Tibial nerve (tissue), 4 donors: ENCODE measurements around the gene MCUR1. TPM values are rescaled to one million over a fixed set of nuclear protein-coding genes. Genes with fewer than 3 reads are reported as not detected.
A peak's percentile ranks its signal among the peaks of the same experiment; 100 is the strongest.

Experiments
- DNase-seq, 2 donors: peaks; one replicate each; pipeline ENCODE4 v3.0.0-alpha.2; 2019; ENCODE audit warnings: low spot score in 2 of 2
- H3K27ac ChIP-seq, 4 donors: fragments of 200-600 bp; sonication (generic) in 3 of 4; one replicate each; pipeline ENCODE4 v1.5.1; 2017 to 2019; ENCODE audit warnings: mild to moderate bottlenecking in 1 of 4
- H3K27me3 ChIP-seq, 2 donors: fragments of 200-600 bp; sonication (generic) in 1 of 2; one replicate each; pipeline versions ENCODE4 v1.5.1 to v1.6.0; 2017 to 2019
- H3K36me3 ChIP-seq, 3 donors: fragments of 200-600 bp; sonication (generic); one replicate each; pipeline ENCODE4 v1.5.1; 2018 to 2019
- H3K4me1 ChIP-seq, 4 donors: fragments of 200-600 bp; sonication (generic) in 3 of 4; one replicate each; pipeline ENCODE4 v1.5.1; 2017 to 2019
- H3K4me3 ChIP-seq, 4 donors: fragments of 200-600 bp; sonication (generic) in 3 of 4; one replicate each; pipeline ENCODE4 v1.5.1; 2017 to 2019; ENCODE audit warnings: mild to moderate bottlenecking in 1 of 4, moderate library complexity in 1 of 4
- H3K9me3 ChIP-seq, 4 donors: fragments of 200-600 bp; sonication (generic) in 3 of 4; one replicate each; pipeline ENCODE4 v1.5.1; 2017 to 2019
- EP300 ChIP-seq, 2 donors: sonication (generic); formaldehyde crosslinking; IDR thresholded peaks; one replicate each; pipeline ENCODE4 v1.6.1; 2017; ENCODE audit warnings: antibody characterized with exemption in 2 of 2, mild to moderate bottlenecking in 1 of 2
- POLR2A ChIP-seq, 2 donors: fragments of 450-650 bp; IDR thresholded peaks; one replicate each; pipeline ENCODE4 v1.6.1; 2017; ENCODE audit warnings: antibody characterized with exemption in 2 of 2, mild to moderate bottlenecking in 2 of 2, moderate library complexity in 2 of 2
- WGBS, 2 donors: methylation state at CpG; one replicate each; pipeline ENCODE4 v1.1.5; 2018; 5-methylcytosine and 5-hydroxymethylcytosine counted together
- total RNA-seq, 4 donors: library from RNA; depleted of rRNA; stranded (reverse); fragments of >200 nt; gene quantifications; one replicate each; pipeline ENCODE4 v1.1.0, GENCODE V29; 2016
- TF ChIP-seq, protein P1 (sequence below), 5 experiments: fragments of 200-600 bp in 3 of 5; fragments of 450-650 bp in 2 of 5; sonication (generic) in 3 of 5; IDR thresholded peaks; one replicate each; pipeline ENCODE4 v1.5.1; 2016 to 2019; ENCODE audit warnings: antibody characterized with exemption in 5 of 5, mild to moderate bottlenecking in 3 of 5, moderate library complexity in 2 of 5

Gene MCUR1
- total RNA-seq, 4 donors from 2014 or later: 7.9 to 23.7 (median 9.9) TPM

GRCh38 chr6:13764996-13765395 lies 49.4 kb downstream of the MCUR1 start:
- peaks cover 0 to 6% (median 0%) of the 10 kb centered on the region in 4 donors for H3K9me3 ChIP-seq

DNA sequence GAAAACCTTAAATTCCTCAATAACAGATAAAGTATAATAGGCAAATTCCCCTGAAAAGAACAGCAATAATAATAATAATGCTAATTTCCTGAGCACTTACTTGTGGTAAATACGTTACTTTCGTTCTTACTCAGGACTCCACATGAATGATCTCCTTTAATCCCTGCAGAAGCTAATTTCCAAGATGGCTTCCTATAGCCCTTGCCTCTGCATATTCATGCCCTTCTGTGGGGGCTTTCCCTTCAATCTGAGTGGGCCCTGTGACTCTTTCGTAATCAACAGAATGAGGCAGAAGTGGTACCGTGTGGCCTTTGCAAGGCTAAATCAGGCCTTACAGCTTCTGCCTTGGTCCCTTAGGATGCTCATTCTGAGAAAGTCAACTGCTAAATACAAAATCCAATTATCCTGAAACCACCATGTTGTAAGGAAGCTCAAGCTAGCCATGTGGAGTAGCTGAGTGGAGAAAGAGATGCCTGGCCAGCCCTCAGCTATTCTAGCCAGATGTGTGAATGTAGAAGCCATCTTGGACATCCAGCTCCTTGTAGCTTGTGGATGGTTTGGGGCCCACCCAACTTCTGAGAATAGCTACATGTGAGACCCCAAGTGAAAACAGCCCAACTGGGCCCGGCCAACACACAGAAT lies 50.5 kb downstream of the MCUR1 start:
- no peak overlapping the region for H3K4me3 ChIP-seq
- no peak for DNase-seq
- TF ChIP-seq EP300 (IDR thresholded peaks at IDR 0.05) (no peak), POLR2A (IDR thresholded peaks at IDR 0.05) (no peak)
- peaks cover 0 to 6% (median 0%) of the 10 kb centered on the region in 4 donors for H3K9me3 ChIP-seq
- peaks cover 0 to 59% (median 35%) of the 10 kb centered on the region in 4 donors for H3K4me1 ChIP-seq
- H3K27me3 ChIP-seq: no peaks in the 10 kb centered on the region
- no peak overlapping the region for H3K27ac ChIP-seq
- H3K36me3 ChIP-seq: no peaks in the 10 kb centered on the region
- 85 to 91% methylated on average over 5 of the region's 5 CpGs for WGBS, 2 donors

More at GRCh38 chr6:13764996-13765395, 49.4 kb downstream of the MCUR1 start:
- Histone ChIP-seq H3K36me3 (no peaks in the 10 kb centered on the region), H3K4me1 (peaks cover 0 to 58% (median 35%) of the 10 kb centered on the region in 4 donors), H3K27me3 (no peaks in the 10 kb centered on the region), H3K4me3 (no peak overlapping the region), H3K27ac (no peak overlapping the region)
- DNase-seq: no peak
- no peak for TF ChIP-seq EP300 (IDR thresholded peaks at IDR 0.05)
- TF ChIP-seq POLR2A (IDR thresholded peaks at IDR 0.05): no peak
- TF ChIP-seq, protein P1, sequence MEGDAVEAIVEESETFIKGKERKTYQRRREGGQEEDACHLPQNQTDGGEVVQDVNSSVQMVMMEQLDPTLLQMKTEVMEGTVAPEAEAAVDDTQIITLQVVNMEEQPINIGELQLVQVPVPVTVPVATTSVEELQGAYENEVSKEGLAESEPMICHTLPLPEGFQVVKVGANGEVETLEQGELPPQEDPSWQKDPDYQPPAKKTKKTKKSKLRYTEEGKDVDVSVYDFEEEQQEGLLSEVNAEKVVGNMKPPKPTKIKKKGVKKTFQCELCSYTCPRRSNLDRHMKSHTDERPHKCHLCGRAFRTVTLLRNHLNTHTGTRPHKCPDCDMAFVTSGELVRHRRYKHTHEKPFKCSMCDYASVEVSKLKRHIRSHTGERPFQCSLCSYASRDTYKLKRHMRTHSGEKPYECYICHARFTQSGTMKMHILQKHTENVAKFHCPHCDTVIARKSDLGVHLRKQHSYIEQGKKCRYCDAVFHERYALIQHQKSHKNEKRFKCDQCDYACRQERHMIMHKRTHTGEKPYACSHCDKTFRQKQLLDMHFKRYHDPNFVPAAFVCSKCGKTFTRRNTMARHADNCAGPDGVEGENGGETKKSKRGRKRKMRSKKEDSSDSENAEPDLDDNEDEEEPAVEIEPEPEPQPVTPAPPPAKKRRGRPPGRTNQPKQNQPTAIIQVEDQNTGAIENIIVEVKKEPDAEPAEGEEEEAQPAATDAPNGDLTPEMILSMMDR (IDR thresholded peaks at IDR 0.05): no peak
- 93 to 94% methylated on average over 9 of the region's 9 CpGs for WGBS, 2 donors

DNA sequence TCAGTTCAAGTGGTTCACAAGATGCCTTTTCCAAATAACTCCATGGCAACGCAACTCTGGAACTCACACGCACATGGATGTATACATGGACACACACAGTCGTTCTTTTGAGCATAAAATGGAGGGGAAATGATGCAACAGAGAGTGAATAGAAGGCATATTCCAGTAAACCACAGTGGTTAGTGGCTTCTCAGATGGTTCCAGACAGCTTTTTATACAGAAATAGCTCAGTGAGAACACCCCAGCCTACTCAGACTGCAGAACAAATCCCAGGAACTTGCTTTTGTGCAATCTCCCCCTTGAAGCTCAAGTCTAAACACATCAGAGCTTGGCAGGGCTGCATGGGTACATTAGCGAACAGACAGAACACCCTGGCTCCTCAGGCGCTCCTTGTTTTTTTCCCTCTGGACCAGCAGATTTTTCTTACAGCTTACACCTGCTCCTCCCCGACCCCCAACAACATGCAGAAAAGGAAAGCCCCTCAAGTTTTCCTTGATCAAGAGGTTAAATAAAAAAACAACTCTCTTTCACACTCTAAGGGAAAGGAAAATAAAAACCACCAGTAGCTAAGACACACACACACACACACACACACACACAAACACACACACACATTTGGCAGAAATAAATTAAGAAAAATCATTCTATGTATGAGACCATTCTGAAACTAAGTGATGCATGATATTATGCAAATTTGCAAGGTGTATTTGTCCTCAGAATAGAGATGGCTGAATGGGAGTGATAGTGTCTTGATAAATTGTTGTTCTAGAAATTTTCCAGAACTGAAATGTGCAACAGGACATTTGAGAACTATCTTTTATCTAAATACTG lies 51.5 kb downstream of the MCUR1 start:
- H3K9me3 ChIP-seq: peaks cover 0 to 6% (median 0%) of the 10 kb centered on the region in 4 donors
- peaks cover 0 to 53% (median 34%) of the 10 kb centered on the region in 4 donors for H3K4me1 ChIP-seq
- peak in 1 of 2 donors; percentile 36 for DNase-seq
- peak overlapping the region in 2 of 4 donors; percentile 13 to 83 for H3K27ac ChIP-seq
- no peaks in the 10 kb centered on the region for H3K36me3 ChIP-seq
- no peaks in the 10 kb centered on the region for H3K27me3 ChIP-seq
- H3K4me3 ChIP-seq: no peak overlapping the region
- peak in 1 of 2 donors; percentile 36 for TF ChIP-seq EP300 (IDR thresholded peaks at IDR 0.05)
- TF ChIP-seq POLR2A (IDR thresholded peaks at IDR 0.05): no peak
- TF ChIP-seq, protein P1 (IDR thresholded peaks at IDR 0.05): no peak
- WGBS, 2 donors: 44 to 49% methylated on average over 6 of the region's 6 CpGs

DNA sequence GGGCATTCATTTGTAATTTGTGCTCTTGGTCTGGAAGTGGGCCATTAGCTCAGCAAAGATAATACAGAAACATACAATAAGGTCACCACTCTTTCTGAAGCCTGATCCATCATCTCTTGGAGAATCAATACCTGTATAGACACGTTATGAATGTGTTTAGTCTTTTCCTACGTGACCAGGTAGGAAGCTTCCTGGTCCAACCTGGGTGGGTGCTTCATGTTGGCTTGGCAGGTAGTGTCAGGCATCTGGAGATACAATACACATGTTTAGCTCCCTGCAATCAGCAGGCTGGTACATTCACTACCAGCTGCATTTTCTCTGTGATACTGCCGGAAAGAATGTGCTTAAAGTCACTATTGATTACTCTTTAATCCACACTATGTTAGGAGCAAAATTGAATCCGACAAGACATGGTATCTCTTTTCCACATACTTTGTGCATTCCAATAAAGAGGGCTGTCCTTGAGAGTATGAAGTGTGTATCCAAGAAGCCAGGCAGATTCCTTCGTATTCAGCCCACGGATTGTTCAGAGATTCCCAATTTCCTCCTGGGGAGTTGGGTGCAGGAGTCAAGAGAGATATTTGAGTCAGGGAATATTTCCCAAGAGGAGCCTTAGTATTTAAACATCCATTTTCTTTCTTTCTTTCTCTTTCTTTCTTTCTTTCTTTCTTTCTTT lies 52.9 kb downstream of the MCUR1 start:
- TF ChIP-seq, protein P1 (IDR thresholded peaks at IDR 0.05): no peak
- TF ChIP-seq POLR2A (IDR thresholded peaks at IDR 0.05): no peak
- no peak for TF ChIP-seq EP300 (IDR thresholded peaks at IDR 0.05)
- peaks cover 0 to 40% (median 26%) of the 10 kb centered on the region in 4 donors for H3K4me1 ChIP-seq
- peaks cover 0 to 6% (median 0%) of the 10 kb centered on the region in 4 donors for H3K9me3 ChIP-seq
- DNase-seq: no peak
- no peaks in the 10 kb centered on the region for H3K36me3 ChIP-seq
- peak overlapping the region; percentile 10 to 83 (median 62) for H3K27ac ChIP-seq
- H3K27me3 ChIP-seq: no peaks in the 10 kb centered on the region
- H3K4me3 ChIP-seq: no peak overlapping the region
- WGBS, 2 donors: 65 to 70% methylated on average over 6 of the region's 6 CpGs
